H1 (cell line): Measurements from ENCODE around the gene CLDN9. TPM values are rescaled to one million over a fixed set of nuclear protein-coding genes. Genes with fewer than 3 reads are reported as not detected.

Experiments used
- CTCF ChIA-PET: fragments of 300-600 bp; sonication (Branson Sonifier 250); formaldehyde crosslinking; loops from one replicate; lab custom pipeline; 2021; ENCODE audit not compliant: partially characterized antibody; lab: Charles Lee
- POLR2A ChIA-PET: fragments of 300-600 bp; sonication (Branson Sonifier 250); formaldehyde crosslinking; loops from one replicate; lab custom pipeline; 2021; ENCODE audit warnings: inconsistent platforms; ENCODE audit not compliant: partially characterized antibody; lab: Charles Lee
- DNase-seq, 2 experiments: peaks; one replicate each; pipeline versions ENCODE4 v3.0.0 to v3.0.0-alpha.2; 2010 to 2022; ENCODE audit warnings: low spot score in 2 of 2, low read depth in 1 of 2, mixed read lengths in 1 of 2
- FAIRE-seq: peaks from 2 replicates; lab custom pipeline; 2011; peaks lifted over from hg19 to GRCh38; lab: Jason Lieb, UNC
- H2AFZ ChIP-seq: 2 replicates; pipeline ENCODE4 v1.8.1; 2012; ENCODE audit warnings: low read length, inconsistent platforms
- H2AK5ac ChIP-seq: 2 replicates; pipeline ENCODE4 v1.6.1; 2013; ENCODE audit warnings: low read depth, low read length
- H2BK120ac ChIP-seq: replicated peaks from 2 replicates; pipeline ENCODE3; 2013; ENCODE audit warnings: low read depth, low read length, inconsistent platforms
- H2BK12ac ChIP-seq: 2 replicates; pipeline ENCODE4 v1.6.1; 2013; ENCODE audit warnings: low read depth, low read length
- H2BK15ac ChIP-seq: 2 replicates; pipeline ENCODE4 v1.6.1; 2013; ENCODE audit warnings: low read length
- H2BK20ac ChIP-seq: 2 replicates; pipeline ENCODE4 v1.6.1; 2013; ENCODE audit warnings: low read length
- H2BK5ac ChIP-seq: 2 replicates; pipeline ENCODE4 v1.6.1; 2013; ENCODE audit warnings: low read depth, low read length
- H3K14ac ChIP-seq: 2 replicates; pipeline ENCODE4 v1.6.1; 2013; ENCODE audit warnings: inconsistent platforms; ENCODE audit not compliant: insufficient read length
- H3K18ac ChIP-seq: 2 replicates; pipeline ENCODE4 v1.6.1; 2013; ENCODE audit warnings: low read length; ENCODE audit errors: extremely low read depth
- H3K23ac ChIP-seq: 2 replicates; pipeline ENCODE4 v1.6.1; 2013; ENCODE audit warnings: inconsistent platforms; ENCODE audit not compliant: insufficient read length
- H3K23me2 ChIP-seq: 2 replicates; pipeline ENCODE4 v1.6.1; 2013; ENCODE audit warnings: low read depth, low read length
- H3K27ac ChIP-seq: 2 replicates; pipeline ENCODE4 v1.6.1; 2011; ENCODE audit warnings: low read depth, low read length, inconsistent platforms
- H3K27me3 ChIP-seq, 4 experiments: replicated peaks in 1 of 4; 1 replicate in 1 of 4; 2 replicates in 3 of 4; pipeline versions ENCODE4 v1.6.1 to v1.8.1; 2011 to 2013; ENCODE audit warnings: low read length in 3 of 4, mild to moderate bottlenecking in 3 of 4, inconsistent platforms in 2 of 4, mixed read lengths in 2 of 4, moderate library complexity in 1 of 4; ENCODE audit not compliant: control insufficient read depth in 3 of 4, insufficient read depth in 3 of 4; ENCODE audit errors: extremely low read depth in 1 of 4
- H3K36me3 ChIP-seq, 4 experiments: 2 replicates each; pipeline versions ENCODE4 v1.6.1 to v1.8.1; 2011 to 2013; ENCODE audit warnings: mild to moderate bottlenecking in 4 of 4, low read length in 3 of 4, moderate library complexity in 2 of 4, control low read depth in 1 of 4, inconsistent platforms in 1 of 4; ENCODE audit not compliant: insufficient read depth in 4 of 4, control insufficient read depth in 2 of 4
- H3K4ac ChIP-seq: replicated peaks from 2 replicates; pipeline ENCODE3; 2013; ENCODE audit warnings: low read length, low read depth, mixed read lengths, inconsistent platforms; ENCODE audit not compliant: insufficient read length
- H3K4me1 ChIP-seq, 4 experiments: replicated peaks in 1 of 4; 1 replicate in 1 of 4; 2 replicates in 3 of 4; pipeline versions ENCODE4 v1.6.1 to v1.8.1; 2011 to 2013; ENCODE audit warnings: low read length in 3 of 4, inconsistent platforms in 2 of 4, mixed read lengths in 1 of 4; ENCODE audit not compliant: insufficient read depth in 4 of 4, control insufficient read depth in 3 of 4
- H3K4me2 ChIP-seq, 2 experiments: 2 replicates each; pipeline versions ENCODE4 v1.6.1 to v1.8.1; 2011 to 2013; ENCODE audit warnings: low read depth in 2 of 2, low read length in 2 of 2, control low read depth in 1 of 2, inconsistent platforms in 1 of 2, mild to moderate bottlenecking in 1 of 2; ENCODE audit not compliant: insufficient read depth in 1 of 2
- H3K4me3 ChIP-seq, 4 experiments: fragments of 200-600, 300-600 bp in 1 of 4; sonication (generic), shearing (Covaris generic), sonication (Bioruptor Twin) in 1 of 4; 2 replicates each; pipeline versions ENCODE4 v1.5.1 to v1.8.1; 2011 to 2016; ENCODE audit warnings: low read length in 4 of 4, low read depth in 3 of 4, control low read depth in 2 of 4, inconsistent platforms in 2 of 4, mild to moderate bottlenecking in 2 of 4, mixed read lengths in 1 of 4, moderate library complexity in 1 of 4; ENCODE audit not compliant: insufficient read depth in 2 of 4; ENCODE audit errors: extremely low read depth in 1 of 4
- H3K56ac ChIP-seq: replicated peaks from 2 replicates; pipeline ENCODE3; 2013; ENCODE audit warnings: low read depth, mild to moderate bottlenecking, mixed read lengths, low read length, inconsistent platforms; ENCODE audit not compliant: insufficient read length
- H3K79me1 ChIP-seq: 2 replicates; pipeline ENCODE4 v1.6.1; 2013; ENCODE audit warnings: low read depth, low read length, control low read depth
- H3K79me2 ChIP-seq, 2 experiments: 2 replicates each; pipeline versions ENCODE4 v1.6.1 to v1.8.1; 2012 to 2013; ENCODE audit warnings: low read length in 2 of 2, mild to moderate bottlenecking in 2 of 2, inconsistent platforms in 1 of 2; ENCODE audit not compliant: insufficient read depth in 2 of 2, control insufficient read depth in 1 of 2
- H3K9ac ChIP-seq, 4 experiments: replicated peaks in 1 of 4; 1 replicate in 1 of 4; 2 replicates in 3 of 4; pipeline versions ENCODE4 v1.6.1 to v1.8.1; 2011 to 2013; ENCODE audit warnings: low read depth in 3 of 4, low read length in 3 of 4, control low read depth in 2 of 4, mild to moderate bottlenecking in 2 of 4, moderate library complexity in 2 of 4, inconsistent platforms in 1 of 4; ENCODE audit errors: extremely low read depth in 1 of 4
- H3K9me3 ChIP-seq, 2 experiments: 2 replicates each; pipeline versions ENCODE4 v1.6.1 to v1.8.1; 2012 to 2013; ENCODE audit warnings: mild to moderate bottlenecking in 2 of 2, moderate library complexity in 2 of 2, control low read depth in 1 of 2, inconsistent platforms in 1 of 2, low read depth in 1 of 2, low read length in 1 of 2, mixed read lengths in 1 of 2; ENCODE audit not compliant: insufficient read depth in 2 of 2
- H4K20me1 ChIP-seq, 2 experiments: replicated peaks in 1 of 2; 2 replicates each; pipeline versions ENCODE3 to v1.8.1; 2011 to 2013; ENCODE audit warnings: inconsistent platforms in 2 of 2, low read length in 2 of 2, mild to moderate bottlenecking in 1 of 2; ENCODE audit not compliant: insufficient read depth in 2 of 2, control insufficient read depth in 1 of 2
- H4K5ac ChIP-seq: 2 replicates; pipeline ENCODE4 v1.6.1; 2013; ENCODE audit warnings: low read length, low read depth, mixed read lengths, inconsistent platforms; ENCODE audit not compliant: insufficient read length
- H4K8ac ChIP-seq: 2 replicates; pipeline ENCODE4 v1.8.0; 2013; ENCODE audit warnings: mild to moderate bottlenecking, moderate library complexity, low read length, inconsistent platforms; ENCODE audit not compliant: insufficient read depth; ENCODE audit errors: extremely low read depth
- H4K91ac ChIP-seq: replicated peaks from 2 replicates; pipeline ENCODE3; 2013; ENCODE audit warnings: low read length, mixed read lengths, inconsistent platforms; ENCODE audit not compliant: insufficient read length
- BACH1 ChIP-seq: IDR thresholded peaks from 2 replicates; pipeline ENCODE4 v1.6.1; 2012; ENCODE audit warnings: low read length, improper control_type of control experiment
- CBX5 ChIP-seq: fragments of 300-800, 300-1000 bp; sonication (generic); IDR thresholded peaks from 2 replicates; pipeline ENCODE4 v1.7.1; 2016; ENCODE audit warnings: antibody characterized with exemption, low read length, low read depth
- CBX8 ChIP-seq: fragments of 300-800, 300-1000 bp; sonication (generic); IDR thresholded peaks from 2 replicates; pipeline ENCODE4 v1.7.1; 2016; ENCODE audit warnings: low read depth, low read length, borderline replicate concordance
- CHD1 ChIP-seq: IDR thresholded peaks from 2 replicates; pipeline ENCODE4 v1.6.1; 2012; ENCODE audit warnings: low read depth, low read length, improper control_type of control experiment
- EGR1 ChIP-seq: IDR thresholded peaks from 2 replicates; pipeline ENCODE4 v1.6.1; 2011; ENCODE audit warnings: low read depth, low read length, borderline replicate concordance
- FOSL1 ChIP-seq: IDR thresholded peaks from 2 replicates; pipeline ENCODE4 v1.6.1; 2011; ENCODE audit warnings: mild to moderate bottlenecking, low read depth, low read length, moderate library complexity; ENCODE audit not compliant: insufficient read depth
- KDM1A ChIP-seq: fragments of 200-600, 300-600 bp; sonication (generic); IDR thresholded peaks from 2 replicates; pipeline ENCODE4 v1.7.1; 2016; ENCODE audit warnings: mild to moderate bottlenecking, low read length, borderline replicate concordance
- RFX5 ChIP-seq: IDR thresholded peaks from 2 replicates; pipeline ENCODE4 v1.6.1; 2011; ENCODE audit warnings: low read depth, low read length, improper control_type of control experiment, borderline replicate concordance
- RXRA ChIP-seq: IDR thresholded peaks from 2 replicates; pipeline ENCODE4 v1.6.1; 2011; ENCODE audit warnings: low read depth, mild to moderate bottlenecking, low read length, moderate library complexity; ENCODE audit not compliant: insufficient read depth
- SAP30 ChIP-seq: fragments of 300-600 bp; sonication (generic); IDR thresholded peaks from 2 replicates; pipeline ENCODE4 v1.7.1; 2012; ENCODE audit warnings: low read length, moderate library complexity, mild to moderate bottlenecking, inconsistent platforms; ENCODE audit not compliant: insufficient read depth, insufficient replicate concordance
- YY1 ChIP-seq: IDR thresholded peaks from 2 replicates; pipeline ENCODE4 v1.6.1; 2011; ENCODE audit warnings: low read depth, mild to moderate bottlenecking, low read length
- WGBS, 2 experiments: shearing (Covaris generic) in 1 of 2; methylation state at CpG; one replicate each; pipeline versions ENCODE4 v1.1.6 to v1.1.7; 2013 to 2015; ENCODE audit warnings: low lambda C conversion rate in 2 of 2, mixed read lengths in 2 of 2, inconsistent platforms in 1 of 2, low coverage in 1 of 2, missing lambda C conversion rate in 1 of 2; ENCODE audit not compliant: insufficient replicate concordance in 2 of 2, insufficient coverage in 1 of 2, insufficient read length in 1 of 2; ENCODE audit errors: extremely low coverage in 1 of 2, missing lambda C conversion rate in 1 of 2; 5-methylcytosine and 5-hydroxymethylcytosine counted together
- polyA plus RNA-seq, 7 experiments: library from polyadenylated mRNA; depleted of rRNA in 3 of 7; stranded (reverse) in 5 of 7; unstranded in 2 of 7; fragments of >200 nt in 5 of 7; fragments of 200-250 nt in 2 of 7; gene quantifications; 1 replicate in 5 of 7; 2 replicates in 1 of 7; 4 replicates in 1 of 7; pipeline versions ENCODE4 v1.2.1 to v1.2.3, GENCODE V29; 2011 to 2013; ENCODE audit warnings: missing spikeins in 2 of 7, mixed read lengths in 2 of 7
- total RNA-seq: library from RNA; stranded (reverse); fragmentation: NEBNext Ultra II Directional; extraction: Animal tissue kit (Norgen Biotek cat#: 25700); gene quantifications from 2 replicates; pipeline ENCODE4 v1.2.1, GENCODE V29; 2021

CLDN9 gene
- total and polyA plus RNA-seq, 2 of the 8 experiments (the other 6 are each of a cell fraction or from before 2014, with no cell fraction given), result 0.60 to 0.89 TPM

- 3% methylated on average over 5 of the region's 40 CpGs; no CpG with 5 or more reads in 1 of the 2 experiments for WGBS, 2 experiments
- 0 out of 2 replicates have a peak overlapping the region, but pooled peaks have one; percentile 80 for H4K8ac ChIP-seq
- peaks cover 15 to 25% (median 20%) of the 10 kb centered on the region in 4 experiments; a peak in 6 of 7 replicates for H3K27me3 ChIP-seq
- H3K23ac ChIP-seq, result no peak overlapping the region
- no peak for TF ChIP-seq FOSL1
- no peak for TF ChIP-seq RXRA
- TF ChIP-seq BACH1, result 0 out of 2 replicates have a peak, but pooled peaks have one; percentile 5
- TF ChIP-seq EGR1, result peak; percentile 29; the same call in 1 of the 2 replicates
- no peak for TF ChIP-seq YY1
- no peak for TF ChIP-seq SAP30
- TF ChIP-seq CBX8, result no peak
- no peak for TF ChIP-seq CHD1
- TF ChIP-seq KDM1A, result peak; percentile 40; the same call in 1 of the 2 replicates
- no peak for TF ChIP-seq RFX5
- TF ChIP-seq CBX5, result no peak
- DNase-seq, result no peak
- H2BK12ac ChIP-seq, result peak overlapping the region; percentile 84; the same call in 1 of the 2 replicates
- no peak overlapping the region for H2AFZ ChIP-seq
- peaks cover 18% of the 10 kb centered on the region for H3K23me2 ChIP-seq
- no peak overlapping the region for H2BK120ac ChIP-seq
- H3K79me2 ChIP-seq, result no peaks in the 10 kb centered on the region
- H3K4me3 ChIP-seq, result peak overlapping the region; percentile 39 to 80 (median 59)
- H3K56ac ChIP-seq, result peak overlapping the region; percentile 25
- ChIA-PET POLR2A (interaction anchor here (1.0 to 25.4 kb wide), 14 partner anchors 8 to 190 kb away, joined by 3 to 455 read pairs (median 4); partner anchors contain the start of genes CLDN6, CLDN9, HCFC1R1 and PKMYT1), CTCF (interaction anchor here (1.1 to 5.6 kb wide), 13 partner anchors 10 to 121 kb away, joined by 3 to 41 read pairs (median 5); partner anchors contain the start of gene PKMYT1)
- no peaks in the 10 kb centered on the region for H3K9me3 ChIP-seq
- H4K91ac ChIP-seq, result peak overlapping the region; percentile 95
- H2BK15ac ChIP-seq, result peak overlapping the region; percentile 72; the same call in 1 of the 2 replicates
- no peak overlapping the region for H3K14ac ChIP-seq
- H3K4me2 ChIP-seq, result peak overlapping the region; percentile 64 to 86
- H3K79me1 ChIP-seq, result no peaks in the 10 kb centered on the region
- H3K9ac ChIP-seq, result peak overlapping the region in 1 of 4 experiments; percentile 21; a peak in 1 of 7 replicates
- no peaks in the 10 kb centered on the region for H3K36me3 ChIP-seq
- H4K5ac ChIP-seq, result peak overlapping the region; percentile 85
- H3K27ac ChIP-seq, result no peak overlapping the region; the same call in 1 of the 2 replicates
- H3K4me1 ChIP-seq, result peaks cover 0 to 21% (median 12%) of the 10 kb centered on the region in 4 experiments; a peak in 5 of 7 replicates
- peak overlapping the region; percentile 80 for H3K4ac ChIP-seq
- H2BK5ac ChIP-seq, result peak overlapping the region; percentile 91; the same call in 1 of the 2 replicates
- H2BK20ac ChIP-seq, result peak overlapping the region; percentile 72; the same call in 1 of the 2 replicates
- no peak for FAIRE-seq
- peaks cover 5 to 8% of the 10 kb centered on the region in 2 experiments for H4K20me1 ChIP-seq
- no peak overlapping the region for H2AK5ac ChIP-seq
- H3K18ac ChIP-seq, result peak overlapping the region; percentile 99
Observed at GRCh38 chr16:2963074-2963722, 49.5 kb upstream of the CLDN9 start.
